ENCODE results near the gene GGA3. TPM values are rescaled to one million over a fixed set of nuclear protein-coding genes. Genes with fewer than 3 reads are reported as not detected.

GGA3 gene
- total RNA-seq, 1 experiment from 2014 or later, result 58.3 TPM

Other genes starting within 250 kb of the GGA3 start
- 80.5 TPM for gene MRPL58, start 248.9 kb downstream of the GGA3 start, total RNA-seq (2021; ENCODE audit: unreplicated experiment)
- 407 TPM for gene ATP5PD, start 214.6 kb downstream of the GGA3 start, total RNA-seq (2021; ENCODE audit: unreplicated experiment)
- 23.3 TPM for gene KCTD2, start 214.4 kb downstream of the GGA3 start, total RNA-seq (2021; ENCODE audit: unreplicated experiment)
- gene SLC16A5, start 173.7 kb downstream of the GGA3 start, total RNA-seq (2021; ENCODE audit: unreplicated experiment), result 79.3 TPM
- 43.2 TPM for gene ARMC7, start 151.6 kb downstream of the GGA3 start, total RNA-seq (2021; ENCODE audit: unreplicated experiment)
- gene NT5C, start 129.9 kb downstream of the GGA3 start, total RNA-seq (2021; ENCODE audit: unreplicated experiment), result 115 TPM
- 575 TPM for gene JPT1, start 107.1 kb downstream of the GGA3 start, total RNA-seq (2021; ENCODE audit: unreplicated experiment)
- gene SUMO2, start 78.6 kb downstream of the GGA3 start, total RNA-seq (2021; ENCODE audit: unreplicated experiment), result 859 TPM
- gene NUP85, start 55.9 kb downstream of the GGA3 start, total RNA-seq (2021; ENCODE audit: unreplicated experiment), result 164 TPM
- 104 TPM for gene MRPS7, start 273 bp upstream of the GGA3 start, total RNA-seq (2021; ENCODE audit: unreplicated experiment)
- gene MIF4GD, start 9.6 kb upstream of the GGA3 start, total RNA-seq (2021; ENCODE audit: unreplicated experiment), result 35.2 TPM
- gene SLC25A19, start 27.8 kb upstream of the GGA3 start, total RNA-seq (2021; ENCODE audit: unreplicated experiment), result 38.7 TPM
- gene GRB2, start 144.1 kb upstream of the GGA3 start, total RNA-seq (2021; ENCODE audit: unreplicated experiment), result 146 TPM
- 75.4 TPM for gene TMEM94, start 195.0 kb upstream of the GGA3 start, total RNA-seq (2021; ENCODE audit: unreplicated experiment)